ACHN (cell line): Measurements from ENCODE around the gene ZG16.
A peak's percentile ranks its signal among the peaks of the same experiment; 100 is the strongest.

ENCODE experiments used
- DNase-seq: peaks from one replicate; pipeline ENCODE4 v3.0.0-alpha.2; 2015
- in situ Hi-C: cut with HindIII; loops from 2 replicates; pipeline ENCODE4 v1.10.0; 2017; ENCODE audit warnings: low sequenced_read_pairs, low pct_ligation_motif_present, low pct_unique_long_range_greater_than_20kb

The ZG16 gene

DNA sequence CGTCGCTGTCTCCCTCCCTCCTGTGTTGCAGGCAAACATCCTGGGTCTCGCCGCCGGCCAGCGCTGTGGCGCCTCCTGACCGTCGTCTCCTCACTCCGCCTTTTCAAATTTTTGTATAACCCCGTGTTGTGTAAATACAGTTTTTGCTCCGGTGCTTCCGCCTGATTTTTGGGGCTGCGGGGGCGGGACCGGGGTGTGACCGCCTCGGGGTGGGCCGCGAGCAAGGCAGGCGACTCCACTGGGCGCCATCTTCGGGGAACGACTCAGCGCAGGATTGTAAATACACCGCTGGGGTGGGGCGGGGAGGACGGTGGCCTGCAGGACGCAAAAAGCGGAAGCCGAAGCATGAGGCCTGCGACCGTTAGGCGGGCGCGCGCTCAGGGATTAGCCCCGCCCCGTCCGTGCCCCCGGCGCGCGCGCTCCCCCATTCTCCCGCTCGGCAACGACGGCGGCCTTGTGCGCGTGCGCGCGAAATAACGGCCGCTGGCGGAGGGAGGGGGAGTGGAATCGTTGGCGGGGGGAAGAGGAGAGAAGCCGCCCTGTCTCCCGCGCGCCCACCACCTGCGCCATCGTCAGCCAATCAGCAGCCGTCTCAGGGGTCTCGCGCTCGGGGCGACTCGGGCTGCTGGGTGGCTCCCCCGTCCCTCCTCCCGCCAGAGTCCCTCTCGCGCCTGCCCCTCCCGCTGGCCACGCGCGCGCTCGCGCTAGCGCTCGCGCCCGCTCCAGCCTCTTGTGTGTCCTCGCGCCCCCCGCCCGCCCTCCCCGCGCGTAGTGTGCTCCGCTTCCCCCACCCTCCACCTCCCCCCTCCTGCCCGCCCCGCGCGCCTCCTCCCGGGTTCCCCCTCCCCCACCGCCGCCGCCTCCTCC lies 27.4 kb downstream of the ZG16 start:
- in situ Hi-C loops = no loop called here
- DNase-seq = peak; percentile 98

DNA sequence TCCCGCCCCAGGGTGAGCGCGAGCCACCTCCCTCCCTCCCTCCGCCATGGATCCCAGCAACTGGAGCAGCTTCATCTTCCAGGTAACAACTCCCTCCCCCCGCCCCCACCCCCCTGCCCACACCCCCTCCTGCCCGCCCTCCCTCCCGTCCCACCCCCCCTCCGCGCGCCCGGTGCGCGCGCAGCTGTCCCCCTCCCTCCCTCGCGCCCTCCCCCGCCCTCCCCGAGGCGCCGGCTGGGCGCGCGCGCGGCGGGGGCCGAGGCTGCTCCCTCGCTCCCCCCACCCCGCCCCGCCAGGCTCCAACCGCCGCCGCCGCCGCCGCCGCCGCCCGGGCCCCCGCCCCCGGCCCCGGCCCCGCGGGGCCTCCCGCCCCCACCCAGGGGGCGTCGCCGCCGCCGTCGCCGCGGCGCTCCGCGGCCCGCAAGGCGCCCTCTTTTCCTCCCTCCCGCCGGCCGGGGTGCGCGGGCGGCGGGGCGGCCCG lies 28.1 kb downstream of the ZG16 start, which contains the start of gene MAZ:
Gene MAZ, plus strand, starts transcription at position 431 of the 481 bp plus-strand sequence. CDS start 173 bp downstream, outside the sequence.
- in situ Hi-C loops = no loop called here
- DNase-seq = no peak

DNA sequence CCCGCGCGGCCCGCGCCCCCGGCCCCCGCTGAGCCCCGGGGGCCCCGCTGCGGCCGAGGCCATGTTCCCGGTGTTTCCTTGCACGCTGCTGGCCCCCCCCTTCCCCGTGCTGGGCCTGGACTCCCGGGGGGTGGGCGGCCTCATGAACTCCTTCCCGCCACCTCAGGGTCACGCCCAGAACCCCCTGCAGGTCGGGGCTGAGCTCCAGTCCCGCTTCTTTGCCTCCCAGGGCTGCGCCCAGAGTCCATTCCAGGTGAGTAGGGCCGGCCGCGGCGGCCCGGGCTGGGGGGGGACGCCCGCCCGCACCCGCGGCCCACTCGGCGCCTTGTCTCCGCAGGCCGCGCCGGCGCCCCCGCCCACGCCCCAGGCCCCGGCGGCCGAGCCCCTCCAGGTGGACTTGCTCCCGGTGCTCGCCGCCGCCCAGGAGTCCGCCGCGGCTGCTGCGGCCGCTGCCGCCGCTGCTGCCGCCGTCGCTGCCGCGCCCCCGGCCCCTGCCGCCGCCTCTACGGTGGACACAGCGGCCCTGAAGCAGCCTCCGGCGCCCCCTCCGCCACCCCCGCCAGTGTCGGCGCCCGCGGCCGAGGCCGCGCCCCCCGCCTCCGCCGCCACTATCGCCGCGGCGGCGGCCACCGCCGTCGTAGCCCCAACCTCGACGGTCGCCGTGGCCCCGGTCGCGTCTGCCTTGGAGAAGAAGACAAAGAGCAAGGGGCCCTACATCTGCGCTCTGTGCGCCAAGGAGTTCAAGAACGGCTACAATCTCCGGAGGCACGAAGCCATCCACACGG lies 28.8 kb downstream of the ZG16 start:
- peak; percentile 72 for DNase-seq
- in situ Hi-C loops = no loop called here

GRCh38 chr16:29807426-29808218 lies 29.6 kb downstream of the ZG16 start:
- in situ Hi-C loops = no loop called here
- DNase-seq = peak; percentile 90

GRCh38 chr16:29808219-29808900 lies 30.3 kb downstream of the ZG16 start:
- in situ Hi-C loops = no loop called here
- no peak for DNase-seq

- in situ Hi-C loops = no loop called here
- DNase-seq = no peak
These were observed 31.1 kb downstream of the ZG16 start for GRCh38 chr16:29809031-29809747.

DNA sequence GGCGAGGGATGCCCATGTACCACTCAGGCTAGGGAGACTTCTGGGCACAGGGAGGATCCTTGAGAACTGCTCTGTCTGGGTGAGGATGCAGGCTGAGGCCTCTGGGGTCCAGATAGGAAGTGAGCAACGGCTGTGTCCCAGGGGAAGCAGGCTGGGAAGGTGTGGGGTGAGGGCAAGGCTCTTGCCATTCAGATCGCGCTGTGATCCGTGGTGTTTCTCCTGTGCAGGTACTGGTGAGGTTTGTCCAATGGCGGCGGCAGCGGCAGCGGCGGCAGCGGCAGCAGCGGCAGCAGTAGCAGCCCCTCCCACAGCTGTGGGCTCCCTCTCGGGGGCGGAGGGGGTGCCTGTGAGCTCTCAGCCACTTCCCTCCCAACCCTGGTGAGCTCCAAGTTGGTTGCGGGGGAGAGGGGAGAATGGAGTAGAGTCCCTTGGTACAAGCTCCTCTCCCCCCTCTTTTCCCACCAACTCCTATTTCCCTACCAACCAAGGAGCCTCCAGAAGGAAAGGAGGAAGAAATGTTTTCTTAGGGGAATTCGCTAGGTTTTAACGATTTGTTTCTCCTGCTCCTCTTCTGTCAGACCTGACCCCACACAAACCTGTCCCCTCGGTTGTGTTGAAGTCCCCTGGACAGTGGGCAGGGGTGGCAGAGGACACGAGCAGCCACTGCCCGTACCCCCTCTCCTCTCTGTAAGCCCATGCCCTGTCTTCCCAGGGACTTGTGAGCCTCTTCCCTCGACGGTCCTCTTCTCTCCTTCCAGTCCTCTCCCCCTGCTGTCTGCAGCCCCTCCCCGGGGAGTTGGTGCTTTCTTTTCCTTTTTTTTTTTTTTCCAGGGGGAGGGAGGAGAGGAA lies 32.0 kb downstream of the ZG16 start:
- in situ Hi-C loops = no loop called here
- DNase-seq = no peak

DNA sequence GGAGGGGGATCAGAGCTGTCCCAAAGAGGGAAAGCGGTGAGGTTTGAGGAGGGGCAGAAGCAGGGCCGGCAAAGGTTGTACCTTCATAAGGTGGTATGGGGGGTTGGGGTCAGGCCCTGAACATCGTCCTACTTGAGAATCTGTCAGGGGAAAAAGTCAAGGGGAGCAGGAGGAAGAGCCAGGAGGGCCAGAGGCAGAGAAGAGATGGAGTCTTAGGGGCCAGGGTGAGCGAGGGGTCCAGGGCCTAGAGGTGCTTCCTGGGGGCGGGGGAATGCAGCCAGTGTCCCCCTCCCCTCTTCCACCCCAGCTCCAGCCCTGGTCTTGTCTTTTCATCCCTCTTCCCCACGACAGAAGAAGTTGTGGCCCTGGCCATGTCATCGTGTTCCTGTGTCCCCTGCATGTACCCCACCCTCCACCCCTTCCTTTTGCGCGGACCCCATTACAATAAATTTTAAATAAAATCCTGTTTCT lies 32.7 kb downstream of the ZG16 start:
- no peak for DNase-seq
- in situ Hi-C loops = no loop called here

- DNase-seq = peak; percentile 99
- in situ Hi-C loops = no loop called here
These were observed 33.3 kb downstream of the ZG16 start for GRCh38 chr16:29811170-29811895.

DNA sequence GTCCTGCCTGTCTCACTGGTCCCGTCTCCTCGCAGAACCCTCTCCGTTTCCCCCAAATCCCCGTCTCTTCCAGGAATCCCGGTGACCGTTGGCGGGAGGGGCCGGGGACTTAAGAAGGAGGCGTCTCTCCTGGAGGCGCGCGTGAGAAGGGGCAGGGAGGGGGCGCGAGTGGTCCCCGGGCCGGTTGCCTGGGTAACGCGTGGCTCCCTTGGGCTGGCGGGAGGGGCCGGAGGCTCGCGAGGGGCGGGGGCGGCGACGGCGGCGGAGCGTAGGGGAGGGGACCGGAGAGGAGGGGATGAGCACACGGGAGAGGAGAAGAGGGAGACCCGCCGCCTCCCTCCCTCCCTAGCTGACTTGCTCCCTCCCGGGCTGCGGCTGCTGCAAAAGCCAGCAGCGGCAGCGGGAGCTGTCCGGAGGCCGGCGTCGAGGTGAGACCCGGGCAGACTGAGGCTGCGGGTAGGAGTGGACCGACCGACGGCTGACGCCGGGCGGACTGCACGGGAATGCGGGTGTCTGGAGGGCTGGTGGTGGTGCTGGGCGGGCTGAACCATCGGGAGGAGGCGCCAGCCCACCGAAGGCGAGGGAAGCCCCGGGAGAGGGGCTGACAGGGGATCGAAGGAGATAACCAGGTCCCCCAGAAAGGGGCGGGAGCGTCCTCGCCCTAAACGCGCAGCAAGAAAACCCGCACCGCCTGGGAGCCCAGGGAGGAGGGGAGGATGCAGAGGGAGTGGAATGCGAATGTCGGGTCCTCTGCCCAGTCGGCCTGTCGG lies 34.0 kb downstream of the ZG16 start, which contains the start of gene PRRT2:
Gene PRRT2, plus strand, starts transcription at position 298 of the 770 bp plus-strand sequence. CDS start 862 bp downstream, outside the sequence.
- in situ Hi-C loops = no loop called here
- peak; percentile 59 for DNase-seq

DNA sequence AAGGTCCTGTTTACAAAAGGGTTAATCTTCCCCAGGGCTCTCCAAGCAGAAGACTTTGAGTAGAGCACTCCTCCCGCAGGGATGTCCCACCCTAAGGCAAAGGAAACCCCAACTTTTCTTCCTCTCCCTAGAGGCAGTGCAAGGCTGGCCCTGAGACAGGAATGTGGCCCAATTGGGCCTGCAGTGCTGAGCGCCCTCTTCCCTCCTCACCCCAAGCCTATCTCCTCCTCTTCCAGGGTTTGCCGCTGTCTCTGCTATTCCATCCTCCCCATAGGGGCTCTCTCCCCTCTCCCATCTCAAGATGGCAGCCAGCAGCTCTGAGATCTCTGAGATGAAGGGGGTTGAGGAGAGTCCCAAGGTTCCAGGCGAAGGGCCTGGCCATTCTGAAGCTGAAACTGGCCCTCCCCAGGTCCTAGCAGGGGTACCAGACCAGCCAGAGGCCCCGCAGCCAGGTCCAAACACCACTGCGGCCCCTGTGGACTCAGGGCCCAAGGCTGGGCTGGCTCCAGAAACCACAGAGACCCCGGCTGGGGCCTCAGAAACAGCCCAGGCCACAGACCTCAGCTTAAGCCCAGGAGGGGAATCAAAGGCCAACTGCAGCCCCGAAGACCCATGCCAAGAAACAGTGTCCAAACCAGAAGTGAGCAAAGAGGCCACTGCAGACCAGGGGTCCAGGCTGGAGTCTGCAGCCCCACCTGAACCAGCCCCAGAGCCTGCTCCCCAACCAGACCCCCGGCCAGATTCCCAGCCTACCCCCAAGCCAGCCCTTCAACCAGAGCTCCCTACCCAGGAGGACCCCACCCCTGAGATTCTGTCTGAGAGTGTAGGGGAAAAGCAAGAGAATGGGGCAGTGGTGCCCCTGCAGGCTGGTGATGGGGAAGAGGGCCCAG lies 34.9 kb downstream of the ZG16 start:
- no peak for DNase-seq
- in situ Hi-C loops = no loop called here

- in situ Hi-C loops = no loop called here
- no peak for DNase-seq
These were observed 35.8 kb downstream of the ZG16 start for GRCh38 chr16:29813644-29814562.

- in situ Hi-C loops = no loop called here
These were observed 36.5 kb downstream of the ZG16 start for GRCh38 chr16:29814592-29814991.

More at GRCh38 chr16:29814592-29814991, 36.5 kb downstream of the ZG16 start:
- DNase-seq = no peak
